Measurements from ENCODE around the gene PCDH8. TPM values are rescaled to one million over a fixed set of nuclear protein-coding genes. Genes with fewer than 3 reads are reported as not detected.
A peak's percentile ranks its signal among the peaks of the same experiment; 100 is the strongest.

The PCDH8 gene
- total RNA-seq, 3 donors from 2014 or later (not counting 1 experiment from before 2014, with no cell fraction given) = not detected

GRCh38 chr13:52850072-52850395 lies 1.6 kb upstream of the PCDH8 start:
- Mint-ChIP-seq H3K9me3 (no peaks in the 10 kb centered on the region), H3K4me1 (peaks cover 7 to 23% of the 10 kb centered on the region in 2 donors), H3K36me3 (peaks cover 19% of the 10 kb centered on the region), H3K27me3 (ENCODE audit: low read depth in 2 of 2) (peaks cover 50 to 57% of the 10 kb centered on the region in 2 donors), H3K27ac (no peak overlapping the region), H3K4me3 (peak overlapping the region; percentile 56)
- WGBS (ENCODE audit: insufficient coverage) = 0% methylated on average over 4 of the region's 5 CpGs
- ATAC-seq (no peak), DNase-seq (no peak)
- peaks cover 8% of the 10 kb centered on the region for H3K9me3 ChIP-seq (ENCODE audit: control insufficient read depth, insufficient read depth, low read length)
- H3K4me3 ChIP-seq (ENCODE audit: low read length) = no peak overlapping the region
- peaks cover 66% of the 10 kb centered on the region for H3K27me3 ChIP-seq (ENCODE audit: control insufficient read depth, insufficient read depth, low read length)
- TF ChIP-seq CTCF (IDR thresholded peaks at IDR 0.05) = no peak
- intact Hi-C loops (cut with micrococcal nuclease) = no loop called here
- no peaks in the 10 kb centered on the region for H3K36me3 ChIP-seq (ENCODE audit: control insufficient read depth, insufficient read depth, low read length)
- H3K4me1 ChIP-seq (ENCODE audit: control insufficient read depth, insufficient read depth, low read length) = peaks cover 24% of the 10 kb centered on the region
- H3K27ac ChIP-seq (ENCODE audit: low read length) = no peak overlapping the region

- Histone ChIP-seq H3K4me3 (ENCODE audit: low read length) (no peak overlapping the region), H3K36me3 (ENCODE audit: control insufficient read depth, insufficient read depth, low read length) (no peaks in the 10 kb centered on the region), H3K27me3 (ENCODE audit: control insufficient read depth, insufficient read depth, low read length) (peaks cover 67% of the 10 kb centered on the region), H3K27ac (ENCODE audit: low read length) (no peak overlapping the region), H3K4me1 (ENCODE audit: control insufficient read depth, insufficient read depth, low read length) (peaks cover 24% of the 10 kb centered on the region), H3K9me3 (ENCODE audit: control insufficient read depth, insufficient read depth, low read length) (peaks cover 8% of the 10 kb centered on the region)
- WGBS (ENCODE audit: insufficient coverage) = 11% methylated on average over 24 of the region's 24 CpGs
- peaks cover 50 to 57% of the 10 kb centered on the region in 2 donors for H3K27me3 Mint-ChIP-seq (ENCODE audit: low read depth in 2 of 2)
- TF ChIP-seq CTCF (IDR thresholded peaks at IDR 0.05) = no peak
- ATAC-seq (no peak), DNase-seq (no peak)
- peaks cover 7 to 23% of the 10 kb centered on the region in 2 donors for H3K4me1 Mint-ChIP-seq
- H3K36me3 Mint-ChIP-seq = peaks cover 15% of the 10 kb centered on the region
- H3K27ac Mint-ChIP-seq = no peak overlapping the region
- H3K4me3 Mint-ChIP-seq = peak overlapping the region; percentile 56
- no peaks in the 10 kb centered on the region for H3K9me3 Mint-ChIP-seq
- intact Hi-C loops (cut with micrococcal nuclease) = no loop called here
Observed at GRCh38 chr13:52849291-52850071, 1.0 kb upstream of the PCDH8 start.

- DNase-seq (no peak), ATAC-seq (no peak)
- no peak overlapping the region for H3K4me3 ChIP-seq (ENCODE audit: low read length)
- H3K27me3 Mint-ChIP-seq (ENCODE audit: low read depth in 2 of 2) = peaks cover 51 to 55% of the 10 kb centered on the region in 2 donors
- H3K27me3 ChIP-seq (ENCODE audit: control insufficient read depth, insufficient read depth, low read length) = peaks cover 68% of the 10 kb centered on the region
- TF ChIP-seq CTCF (IDR thresholded peaks at IDR 0.05) = no peak
- H3K36me3 Mint-ChIP-seq = peaks cover 14% of the 10 kb centered on the region
- H3K9me3 Mint-ChIP-seq = no peaks in the 10 kb centered on the region
- no peak overlapping the region for H3K27ac ChIP-seq (ENCODE audit: low read length)
- H3K36me3 ChIP-seq (ENCODE audit: control insufficient read depth, insufficient read depth, low read length) = no peaks in the 10 kb centered on the region
- no peak overlapping the region for H3K27ac Mint-ChIP-seq
- peaks cover 7 to 23% of the 10 kb centered on the region in 2 donors for H3K4me1 Mint-ChIP-seq
- peaks cover 8% of the 10 kb centered on the region for H3K9me3 ChIP-seq (ENCODE audit: control insufficient read depth, insufficient read depth, low read length)
- WGBS (ENCODE audit: insufficient coverage) = 19% methylated on average over 75 of the region's 75 CpGs
- intact Hi-C loops (cut with micrococcal nuclease) = no loop called here
- no peak overlapping the region for H3K4me3 Mint-ChIP-seq
- H3K4me1 ChIP-seq (ENCODE audit: control insufficient read depth, insufficient read depth, low read length) = peaks cover 24% of the 10 kb centered on the region
Observed at GRCh38 chr13:52847682-52848432, 583 bp downstream of the PCDH8 start.
